HG03108 (cell line): ENCODE measurements around the gene GTF2A1L.

Source experiments
- ATAC-seq: cut with Tn5 transposase; IDR thresholded peaks from one replicate; pipeline ENCODE4 v1.9.1; 2021; ENCODE audit warnings: moderate library complexity; ENCODE audit not compliant: unreplicated experiment

The GTF2A1L gene

GRCh38 chr2:48728840-48729239, 111.2 kb downstream of the GTF2A1L start:
- ATAC-seq: no peak
